ENCODE measurements around the gene TNIP1.

TNIP1 gene

GRCh38 chr5:151021746-151022145 lies 59.1 kb downstream of the TNIP1 start:
- DNase-seq (ENCODE audit: low read depth): no peak

- peak; percentile 17 for DNase-seq (ENCODE audit: low read depth)
Observed at GRCh38 chr5:151020304-151021110, 60.3 kb downstream of the TNIP1 start, which contains the start of gene GPX3. TSS of gene GPX3 (plus strand) at chr5:151020591. CDS start at chr5:151020655, 64 bp downstream.

- DNase-seq (ENCODE audit: low read depth): no peak
Observed at GRCh38 chr5:151019331-151019730, 61.5 kb downstream of the TNIP1 start.

GRCh38 chr5:151018846-151019245 lies 62.0 kb downstream of the TNIP1 start:
- no peak for DNase-seq (ENCODE audit: low read depth)

- no peak for DNase-seq (ENCODE audit: low read depth)
Observed at GRCh38 chr5:151017897-151018296, 62.9 kb downstream of the TNIP1 start.

- DNase-seq (ENCODE audit: low read depth): no peak
Observed at GRCh38 chr5:151016700-151017099, 64.1 kb downstream of the TNIP1 start.

- DNase-seq (ENCODE audit: low read depth): no peak
Observed at GRCh38 chr5:151015974-151016587, 64.8 kb downstream of the TNIP1 start.

- DNase-seq (ENCODE audit: low read depth): no peak
Observed at GRCh38 chr5:151014680-151015343, 66.0 kb downstream of the TNIP1 start.

GRCh38 chr5:151012862-151013261 lies 68.0 kb downstream of the TNIP1 start:
- DNase-seq (ENCODE audit: low read depth): no peak

- DNase-seq (ENCODE audit: low read depth): no peak
Observed at GRCh38 chr5:151008906-151009305, 71.9 kb downstream of the TNIP1 start.

- DNase-seq (ENCODE audit: low read depth): no peak
Observed at GRCh38 chr5:151008210-151008491, 72.7 kb downstream of the TNIP1 start.

GRCh38 chr5:151007430-151008209 lies 73.2 kb downstream of the TNIP1 start:
- no peak for DNase-seq (ENCODE audit: low read depth)

- no peak for DNase-seq (ENCODE audit: low read depth)
Observed at GRCh38 chr5:151006704-151007334, 74.0 kb downstream of the TNIP1 start.

GRCh38 chr5:151005950-151006576 lies 74.8 kb downstream of the TNIP1 start:
- DNase-seq (ENCODE audit: low read depth): no peak

GRCh38 chr5:151005187-151005949 lies 75.5 kb downstream of the TNIP1 start:
- no peak for DNase-seq (ENCODE audit: low read depth)

- no peak for DNase-seq (ENCODE audit: low read depth)
Observed at GRCh38 chr5:151004499-151004898, 76.3 kb downstream of the TNIP1 start.

- no peak for DNase-seq (ENCODE audit: low read depth)
Observed at GRCh38 chr5:151003503-151003860, 77.4 kb downstream of the TNIP1 start.

- DNase-seq (ENCODE audit: low read depth): no peak
Observed at GRCh38 chr5:151002681-151003502, 77.9 kb downstream of the TNIP1 start.

- DNase-seq (ENCODE audit: low read depth): no peak
Observed at GRCh38 chr5:151002250-151002649, 78.6 kb downstream of the TNIP1 start.

- DNase-seq (ENCODE audit: low read depth): no peak
Observed at GRCh38 chr5:151001436-151001835, 79.4 kb downstream of the TNIP1 start.

Data from stimulated activated CD8-positive, alpha-beta memory T cell treated with anti-CD3 and anti-CD28 coated beads, Interleukin-12 subunit alpha, Interleukin-12 subunit beta, amount 100 ng/mL, for 4 hours (primary cell).